GM23338 (cell line): ENCODE measurements around the gene UIMC1. TPM values are rescaled to one million over a fixed set of nuclear protein-coding genes. Genes with fewer than 3 reads are reported as not detected.

Source experiments
- CREB1 ChIP-seq: fragments of 250-450 bp; sonication (Bioruptor Pico); IDR thresholded peaks from 2 replicates; pipeline ENCODE4 v1.5.0; 2020; ENCODE audit warnings: low read depth, mild to moderate bottlenecking, moderate library complexity
- CTCF ChIP-seq, 2 experiments: fragments of 200-600 bp in 1 of 2; sonication (generic) in 1 of 2; conservative IDR thresholded peaks; 2 replicates each; pipeline versions ENCODE4 v1.5.1 to v1.6.1; 2016 to 2017; ENCODE audit warnings: antibody characterized with exemption in 2 of 2, low read depth in 2 of 2, mild to moderate bottlenecking in 2 of 2, moderate library complexity in 1 of 2
- EZH2phosphoT487 ChIP-seq: fragments of 200-600 bp; sonication (generic); IDR thresholded peaks from one replicate; pipeline ENCODE4 v1.8.1; 2018; ENCODE audit warnings: antibody characterized with exemption; ENCODE audit not compliant: unreplicated experiment
- JUNB ChIP-seq: IDR thresholded peaks from one replicate; pipeline ENCODE4 v1.6.1; 2016; ENCODE audit warnings: antibody characterized with exemption; ENCODE audit not compliant: unreplicated experiment
- NANOG ChIP-seq: IDR thresholded peaks from 2 replicates; pipeline ENCODE4 v1.6.1; 2016; ENCODE audit warnings: antibody characterized with exemption, borderline replicate concordance
- POLR2AphosphoS5 ChIP-seq: IDR thresholded peaks from 2 replicates; pipeline ENCODE4 v1.6.1; 2016; ENCODE audit warnings: antibody characterized with exemption, low read depth
- REST ChIP-seq: IDR thresholded peaks from one replicate; pipeline ENCODE4 v1.6.1; 2018; ENCODE audit warnings: antibody characterized with exemption; ENCODE audit not compliant: unreplicated experiment
- ZNF114 ChIP-seq: fragments of 250-450 bp; sonication (Bioruptor Pico); IDR thresholded peaks from 2 replicates; pipeline ENCODE4 v1.5.0; 2020; ENCODE audit warnings: mild to moderate bottlenecking, moderate library complexity
- ZNF331 ChIP-seq: fragments of 250-450 bp; sonication (Bioruptor Pico); IDR thresholded peaks from 2 replicates; pipeline ENCODE4 v1.5.0; 2020; ENCODE audit warnings: low read depth, mild to moderate bottlenecking, moderate library complexity
- polyA plus RNA-seq: library from polyadenylated mRNA; unstranded; fragments of >200 nt; fragmentation: Nextera tagmentation; extraction: Ambion mirVana; gene quantifications from 2 replicates; pipeline ENCODE4 v1.2.1, GENCODE V29; 2016
- total RNA-seq: library from RNA; depleted of rRNA; stranded (reverse); fragments of >200 nt; shearing (Covaris generic); gene quantifications from 2 replicates; pipeline ENCODE4 v1.2.3, GENCODE V29; 2014
- TF ChIP-seq, protein P1 (sequence below): fragments of 250-450 bp; sonication (Bioruptor Pico); IDR thresholded peaks from 2 replicates; pipeline ENCODE4 v1.5.0; 2020; ENCODE audit warnings: mild to moderate bottlenecking, moderate library complexity

UIMC1 gene
- total and polyA plus RNA-seq, 2 experiments from 2014 or later = 36.4 to 40.1 TPM

- TF ChIP-seq, protein P1, sequence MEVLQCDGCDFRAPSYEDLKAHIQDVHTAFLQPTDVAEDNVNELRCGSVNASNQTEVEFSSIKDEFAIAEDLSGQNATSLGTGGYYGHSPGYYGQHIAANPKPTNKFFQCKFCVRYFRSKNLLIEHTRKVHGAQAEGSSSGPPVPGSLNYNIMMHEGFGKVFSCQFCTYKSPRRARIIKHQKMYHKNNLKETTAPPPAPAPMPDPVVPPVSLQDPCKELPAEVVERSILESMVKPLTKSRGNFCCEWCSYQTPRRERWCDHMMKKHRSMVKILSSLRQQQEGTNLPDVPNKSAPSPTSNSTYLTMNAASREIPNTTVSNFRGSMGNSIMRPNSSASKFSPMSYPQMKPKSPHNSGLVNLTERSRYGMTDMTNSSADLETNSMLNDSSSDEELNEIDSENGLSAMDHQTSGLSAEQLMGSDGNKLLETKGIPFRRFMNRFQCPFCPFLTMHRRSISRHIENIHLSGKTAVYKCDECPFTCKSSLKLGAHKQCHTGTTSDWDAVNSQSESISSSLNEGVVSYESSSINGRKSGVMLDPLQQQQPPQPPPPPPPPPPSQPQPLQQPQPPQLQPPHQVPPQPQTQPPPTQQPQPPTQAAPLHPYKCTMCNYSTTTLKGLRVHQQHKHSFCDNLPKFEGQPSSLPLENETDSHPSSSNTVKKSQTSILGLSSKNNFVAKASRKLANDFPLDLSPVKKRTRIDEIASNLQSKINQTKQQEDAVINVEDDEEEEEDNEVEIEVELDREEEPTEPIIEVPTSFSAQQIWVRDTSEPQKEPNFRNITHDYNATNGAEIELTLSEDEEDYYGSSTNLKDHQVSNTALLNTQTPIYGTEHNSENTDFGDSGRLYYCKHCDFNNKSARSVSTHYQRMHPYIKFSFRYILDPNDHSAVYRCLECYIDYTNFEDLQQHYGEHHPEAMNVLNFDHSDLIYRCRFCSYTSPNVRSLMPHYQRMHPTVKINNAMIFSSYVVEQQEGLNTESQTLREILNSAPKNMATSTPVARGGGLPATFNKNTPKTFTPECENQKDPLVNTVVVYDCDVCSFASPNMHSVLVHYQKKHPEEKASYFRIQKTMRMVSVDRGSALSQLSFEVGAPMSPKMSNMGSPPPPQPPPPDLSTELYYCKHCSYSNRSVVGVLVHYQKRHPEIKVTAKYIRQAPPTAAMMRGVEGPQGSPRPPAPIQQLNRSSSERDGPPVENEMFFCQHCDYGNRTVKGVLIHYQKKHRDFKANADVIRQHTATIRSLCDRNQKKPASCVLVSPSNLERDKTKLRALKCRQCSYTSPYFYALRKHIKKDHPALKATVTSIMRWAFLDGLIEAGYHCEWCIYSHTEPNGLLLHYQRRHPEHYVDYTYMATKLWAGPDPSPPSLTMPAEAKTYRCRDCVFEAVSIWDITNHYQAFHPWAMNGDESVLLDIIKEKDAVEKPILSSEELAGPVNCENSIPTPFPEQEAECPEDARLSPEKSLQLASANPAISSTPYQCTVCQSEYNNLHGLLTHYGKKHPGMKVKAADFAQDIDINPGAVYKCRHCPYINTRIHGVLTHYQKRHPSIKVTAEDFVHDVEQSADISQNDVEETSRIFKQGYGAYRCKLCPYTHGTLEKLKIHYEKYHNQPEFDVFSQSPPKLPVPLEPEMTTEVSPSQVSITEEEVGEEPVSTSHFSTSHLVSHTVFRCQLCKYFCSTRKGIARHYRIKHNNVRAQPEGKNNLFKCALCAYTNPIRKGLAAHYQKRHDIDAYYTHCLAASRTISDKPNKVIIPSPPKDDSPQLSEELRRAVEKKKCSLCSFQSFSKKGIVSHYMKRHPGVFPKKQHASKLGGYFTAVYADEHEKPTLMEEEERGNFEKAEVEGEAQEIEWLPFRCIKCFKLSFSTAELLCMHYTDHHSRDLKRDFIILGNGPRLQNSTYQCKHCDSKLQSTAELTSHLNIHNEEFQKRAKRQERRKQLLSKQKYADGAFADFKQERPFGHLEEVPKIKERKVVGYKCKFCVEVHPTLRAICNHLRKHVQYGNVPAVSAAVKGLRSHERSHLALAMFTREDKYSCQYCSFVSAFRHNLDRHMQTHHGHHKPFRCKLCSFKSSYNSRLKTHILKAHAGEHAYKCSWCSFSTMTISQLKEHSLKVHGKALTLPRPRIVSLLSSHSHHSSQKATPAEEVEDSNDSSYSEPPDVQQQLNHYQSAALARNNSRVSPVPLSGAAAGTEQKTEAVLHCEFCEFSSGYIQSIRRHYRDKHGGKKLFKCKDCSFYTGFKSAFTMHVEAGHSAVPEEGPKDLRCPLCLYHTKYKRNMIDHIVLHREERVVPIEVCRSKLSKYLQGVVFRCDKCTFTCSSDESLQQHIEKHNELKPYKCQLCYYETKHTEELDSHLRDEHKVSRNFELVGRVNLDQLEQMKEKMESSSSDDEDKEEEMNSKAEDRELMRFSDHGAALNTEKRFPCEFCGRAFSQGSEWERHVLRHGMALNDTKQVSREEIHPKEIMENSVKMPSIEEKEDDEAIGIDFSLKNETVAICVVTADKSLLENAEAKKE (CRISPR knock-in tag) = no peak
- TF ChIP-seq NANOG (no peak), POLR2AphosphoS5 (no peak), REST (no peak), ZNF331 (CRISPR knock-in tag) (no peak), EZH2phosphoT487 (no peak), CTCF (conservative IDR thresholded peaks at IDR 0.05; ENCODE audit: low read depth in 2 of 2) (no peak), JUNB (no peak), ZNF114 (CRISPR knock-in tag) (no peak), CREB1 (CRISPR knock-in tag) (no peak)
These were observed 64.6 kb downstream of the UIMC1 start (continued) for GRCh38 chr5:176941951-176942350.
